Stimulated activated naive B cell treated with anti-CD40 and anti-IgM and Interleukin-4, amounts not matched to agents 10 μg/mL and 1 μg/mL and 100 μg/mL, for 72 hours (primary cell): ENCODE results near the gene UQCRHL.

ENCODE experiments used
- ATAC-seq, 2 donors: fragments of 150-1000 bp; cut with Tn5 transposase; replicated peaks; 2 replicates each; pipeline ENCODE4 v1.10.0; 2021; ENCODE audit warnings: moderate library complexity in 1 of 2
- DNase-seq: peaks from one replicate; pipeline ENCODE4 v3.0.0; 2021
- H3K27ac Mint-ChIP-seq: one replicate; pipeline ENCODE4 v1.8.0; 2022; ENCODE audit warnings: mild to moderate bottlenecking, mixed read lengths
- H3K27me3 Mint-ChIP-seq, 2 donors: one replicate each; pipeline ENCODE4 v1.8.0; 2022; ENCODE audit warnings: mixed read lengths in 2 of 2
- H3K36me3 Mint-ChIP-seq, 2 donors: one replicate each; pipeline ENCODE4 v1.8.0; 2022; ENCODE audit warnings: mixed read lengths in 2 of 2, mild to moderate bottlenecking in 1 of 2
- H3K4me1 Mint-ChIP-seq, 2 donors: one replicate each; pipeline ENCODE4 v1.8.0; 2022; ENCODE audit warnings: mixed read lengths in 2 of 2, mild to moderate bottlenecking in 1 of 2
- H3K4me3 Mint-ChIP-seq, 2 donors: one replicate each; pipeline ENCODE4 v1.8.0; 2022; ENCODE audit warnings: mild to moderate bottlenecking in 2 of 2, mixed read lengths in 2 of 2, moderate library complexity in 1 of 2
- H3K9me3 Mint-ChIP-seq, 2 donors: one replicate each; pipeline ENCODE4 v1.8.0; 2022; ENCODE audit warnings: mixed read lengths in 2 of 2, mild to moderate bottlenecking in 1 of 2

UQCRHL gene

GRCh38 chr1:15761366-15762128 lies 45.9 kb downstream of the UQCRHL start:
- DNase-seq (no peak), ATAC-seq (no peak)
- Mint-ChIP-seq H3K36me3 (no peaks in the 10 kb centered on the region), H3K4me1 (peaks cover 6 to 26% of the 10 kb centered on the region in 2 donors), H3K4me3 (no peak overlapping the region), H3K27ac (no peak overlapping the region), H3K9me3 (no peaks in the 10 kb centered on the region), H3K27me3 (peaks cover 61 to 70% of the 10 kb centered on the region in 2 donors)

- ATAC-seq (no peak), DNase-seq (no peak)
- H3K9me3 Mint-ChIP-seq, result no peaks in the 10 kb centered on the region
- H3K27me3 Mint-ChIP-seq, result peaks cover 62 to 79% of the 10 kb centered on the region in 2 donors
- no peaks in the 10 kb centered on the region for H3K36me3 Mint-ChIP-seq
- no peak overlapping the region for H3K27ac Mint-ChIP-seq
- no peak overlapping the region for H3K4me3 Mint-ChIP-seq
- peaks cover 10 to 33% of the 10 kb centered on the region in 2 donors for H3K4me1 Mint-ChIP-seq
Observed at GRCh38 chr1:15760520-15761211, 46.8 kb downstream of the UQCRHL start.

GRCh38 chr1:15758953-15759661 lies 48.3 kb downstream of the UQCRHL start:
- no peaks in the 10 kb centered on the region for H3K9me3 Mint-ChIP-seq
- peak overlapping the region; percentile 27 to 60 for H3K4me3 Mint-ChIP-seq
- DNase-seq (no peak), ATAC-seq (peak in 1 of 2 donors; percentile 33)
- H3K27ac Mint-ChIP-seq, result no peak overlapping the region
- H3K4me1 Mint-ChIP-seq, result peaks cover 10 to 33% of the 10 kb centered on the region in 2 donors
- H3K27me3 Mint-ChIP-seq, result peaks cover 58 to 71% of the 10 kb centered on the region in 2 donors
- no peaks in the 10 kb centered on the region for H3K36me3 Mint-ChIP-seq

- H3K27me3 Mint-ChIP-seq, result peaks cover 56 to 69% of the 10 kb centered on the region in 2 donors
- peak in 1 of 2 donors; percentile 23 for ATAC-seq
- no peaks in the 10 kb centered on the region for H3K9me3 Mint-ChIP-seq
- no peak within 1 kb of the TSS for H3K27ac Mint-ChIP-seq
- no peak for DNase-seq
- peak within 1 kb of the TSS; percentile 70 to 78 for H3K4me3 Mint-ChIP-seq
- H3K36me3 Mint-ChIP-seq, result no peaks in the 10 kb centered on the region
- H3K4me1 Mint-ChIP-seq, result peaks cover 10 to 33% of the 10 kb centered on the region in 2 donors
Observed at GRCh38 chr1:15758343-15758931, 49.0 kb downstream of the UQCRHL start, which contains the start of gene FBLIM1. FBLIM1 (plus strand) TSS chr1:15758795; CDS start chr1:15764984, 6,189 bp downstream.

GRCh38 chr1:15757575-15758342 lies 49.7 kb downstream of the UQCRHL start:
- peaks cover 56 to 71% of the 10 kb centered on the region in 2 donors for H3K27me3 Mint-ChIP-seq
- ATAC-seq (no peak), DNase-seq (no peak)
- H3K9me3 Mint-ChIP-seq, result no peaks in the 10 kb centered on the region
- peak overlapping the region; percentile 70 to 78 for H3K4me3 Mint-ChIP-seq
- H3K36me3 Mint-ChIP-seq, result no peaks in the 10 kb centered on the region
- H3K27ac Mint-ChIP-seq, result no peak overlapping the region
- peaks cover 10 to 33% of the 10 kb centered on the region in 2 donors for H3K4me1 Mint-ChIP-seq
